A673 (cell line): ENCODE results near the gene NKAPL.

Experiments used
- EZH2 ChIP-seq: fragments of 200-600 bp; sonication (generic); IDR thresholded peaks from 2 replicates; pipeline ENCODE4 v1.6.1; 2017; ENCODE audit warnings: borderline replicate concordance, low read depth, mild to moderate bottlenecking, mixed read lengths, antibody characterized with exemption, low read length; ENCODE audit not compliant: poor library complexity, severe bottlenecking
- TF ChIP-seq, protein P1 (sequence below): fragments of 300-800, 200-600 bp; sonication (generic); conservative IDR thresholded peaks from 2 replicates; pipeline ENCODE4 v1.5.1; 2017; ENCODE audit warnings: low read depth, mild to moderate bottlenecking, antibody characterized with exemption, low read length, moderate library complexity, mixed read lengths

DNA sequence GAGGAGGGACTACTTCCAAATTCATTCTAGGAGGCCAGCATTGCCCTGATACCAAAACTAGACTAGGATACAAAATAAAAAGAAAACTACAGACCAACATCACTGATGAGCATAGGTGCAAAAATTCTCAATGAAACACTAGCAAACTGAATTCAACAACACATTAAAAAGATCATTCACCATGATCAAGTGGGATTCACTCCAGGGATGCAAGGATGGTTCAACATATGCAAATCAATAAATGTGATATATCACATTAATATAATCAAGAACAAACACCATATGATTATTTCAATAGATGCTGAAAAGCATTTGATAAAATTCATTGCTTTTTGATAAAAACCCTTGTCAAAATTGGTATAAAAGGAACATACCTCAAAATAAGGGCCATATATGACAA is 32.5 kb downstream of the NKAPL start:
- TF ChIP-seq EZH2: no peak
- TF ChIP-seq, protein P1, sequence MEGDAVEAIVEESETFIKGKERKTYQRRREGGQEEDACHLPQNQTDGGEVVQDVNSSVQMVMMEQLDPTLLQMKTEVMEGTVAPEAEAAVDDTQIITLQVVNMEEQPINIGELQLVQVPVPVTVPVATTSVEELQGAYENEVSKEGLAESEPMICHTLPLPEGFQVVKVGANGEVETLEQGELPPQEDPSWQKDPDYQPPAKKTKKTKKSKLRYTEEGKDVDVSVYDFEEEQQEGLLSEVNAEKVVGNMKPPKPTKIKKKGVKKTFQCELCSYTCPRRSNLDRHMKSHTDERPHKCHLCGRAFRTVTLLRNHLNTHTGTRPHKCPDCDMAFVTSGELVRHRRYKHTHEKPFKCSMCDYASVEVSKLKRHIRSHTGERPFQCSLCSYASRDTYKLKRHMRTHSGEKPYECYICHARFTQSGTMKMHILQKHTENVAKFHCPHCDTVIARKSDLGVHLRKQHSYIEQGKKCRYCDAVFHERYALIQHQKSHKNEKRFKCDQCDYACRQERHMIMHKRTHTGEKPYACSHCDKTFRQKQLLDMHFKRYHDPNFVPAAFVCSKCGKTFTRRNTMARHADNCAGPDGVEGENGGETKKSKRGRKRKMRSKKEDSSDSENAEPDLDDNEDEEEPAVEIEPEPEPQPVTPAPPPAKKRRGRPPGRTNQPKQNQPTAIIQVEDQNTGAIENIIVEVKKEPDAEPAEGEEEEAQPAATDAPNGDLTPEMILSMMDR: no peak
